Fibroblast of skin of scalp (primary cell): ENCODE data around the gene ABHD16B.
A peak's percentile ranks its signal among the peaks of the same experiment; 100 is the strongest.
"Not testable (repeated sequence)": the region's sequence is repeated elsewhere in the genome, so short reads cannot be mapped to it uniquely, and the experiment has no call there.

Experiments
- DNase-seq: peaks from one replicate; pipeline ENCODE4 v3.0.0-alpha.2; 2013

Gene ABHD16B

GRCh38 chr20:63835021-63835858 is 26.1 kb upstream of the ABHD16B start:
- DNase-seq: peak; percentile 95

DNA sequence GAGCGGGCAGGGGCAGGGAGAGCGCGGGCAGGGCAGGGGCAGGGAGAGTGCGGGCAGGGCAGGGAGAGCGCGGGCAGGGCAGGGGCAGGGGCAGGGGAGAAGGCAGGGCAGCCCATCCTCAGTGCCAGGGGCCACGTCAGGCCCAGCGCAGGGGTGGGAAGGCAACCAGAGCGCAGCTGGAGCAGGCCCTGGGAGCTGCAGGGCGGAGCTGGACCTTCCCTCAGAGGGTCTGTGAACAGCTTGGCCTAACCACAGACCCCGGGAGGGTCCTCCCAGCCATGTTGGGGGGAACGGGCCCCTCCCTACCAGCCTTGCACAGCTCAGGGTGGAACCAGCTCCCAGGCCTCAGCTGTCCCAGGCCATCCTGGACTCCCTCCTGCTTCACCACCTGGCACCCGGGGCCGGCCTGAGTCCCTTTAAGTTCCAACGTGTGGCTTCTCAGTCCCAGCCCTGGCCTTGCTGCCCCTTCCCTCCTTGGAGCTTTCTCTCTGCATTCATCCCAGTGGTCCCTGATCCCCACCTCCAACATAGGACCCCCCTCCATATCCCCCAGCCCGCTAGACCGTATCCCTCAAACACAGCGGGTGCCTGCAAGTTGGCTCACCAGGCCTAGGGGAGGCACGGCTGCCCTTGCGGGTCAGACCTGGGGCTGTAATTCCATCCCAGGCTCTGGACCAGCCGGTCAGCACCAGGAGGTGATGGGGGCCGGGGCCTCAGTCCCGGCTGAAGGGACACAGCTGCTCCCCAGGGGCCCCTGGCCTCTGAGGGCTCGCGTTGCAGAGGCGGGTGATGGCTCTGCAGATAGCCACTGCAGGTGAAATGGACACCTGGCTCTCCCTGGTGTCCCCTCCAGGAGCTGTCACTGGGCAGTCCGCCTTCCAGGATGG is 24.6 kb upstream of the ABHD16B start:
- no peak for DNase-seq

GRCh38 chr20:63837479-63837878 is 23.8 kb upstream of the ABHD16B start:
- DNase-seq: no peak

- DNase-seq: no peak
These were observed 21.7 kb upstream of the ABHD16B start for GRCh38 chr20:63839620-63840019.

DNA sequence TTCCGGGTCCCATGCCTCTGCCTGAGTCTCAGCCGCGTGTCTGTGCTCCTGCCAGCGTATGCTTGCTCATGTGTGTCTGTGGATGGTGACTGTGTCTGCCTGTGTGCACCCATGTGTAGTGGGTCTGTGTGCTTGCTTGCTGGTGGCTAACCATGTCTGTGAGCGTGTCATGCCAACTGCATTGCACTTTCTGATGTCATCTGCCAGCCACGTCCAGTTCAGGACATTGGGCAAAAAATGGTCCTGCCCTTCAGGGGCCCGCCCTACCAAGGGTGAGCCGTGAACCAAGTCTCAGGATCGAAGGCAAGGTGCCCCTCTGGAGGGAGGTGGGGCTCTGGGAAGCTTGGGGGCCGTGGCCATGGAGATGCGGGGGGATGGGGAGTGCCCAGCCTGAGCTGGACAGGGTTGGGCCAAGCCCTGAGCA is 20.9 kb upstream of the ABHD16B start:
- no peak for DNase-seq

- no peak for DNase-seq
These were observed 19.0 kb upstream of the ABHD16B start for GRCh38 chr20:63842258-63842657.

- no peak for DNase-seq
These were observed 18.1 kb upstream of the ABHD16B start for GRCh38 chr20:63843222-63843621.

- DNase-seq: no peak
These were observed 17.5 kb upstream of the ABHD16B start for GRCh38 chr20:63843778-63844177.

- DNase-seq: no peak
These were observed 16.7 kb upstream of the ABHD16B start for GRCh38 chr20:63844511-63844991.

GRCh38 chr20:63846128-63846771 is 15.0 kb upstream of the ABHD16B start:
- no peak for DNase-seq

DNA sequence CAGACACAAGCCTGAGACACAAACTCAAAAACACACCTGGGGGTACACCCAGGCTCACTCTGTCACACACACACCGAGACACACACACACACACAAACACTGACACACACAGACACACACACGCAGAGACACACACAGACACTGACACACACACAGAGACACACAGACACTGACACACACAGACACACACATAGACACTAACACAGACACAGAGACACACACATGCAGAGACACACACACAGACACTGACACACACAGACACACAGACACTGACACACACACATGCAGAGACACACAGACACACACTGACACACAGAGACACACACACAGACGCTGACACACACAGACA is 14.4 kb upstream of the ABHD16B start:
- DNase-seq: no peak

GRCh38 chr20:63847237-63848002 is 13.9 kb upstream of the ABHD16B start:
- DNase-seq: no peak

DNA sequence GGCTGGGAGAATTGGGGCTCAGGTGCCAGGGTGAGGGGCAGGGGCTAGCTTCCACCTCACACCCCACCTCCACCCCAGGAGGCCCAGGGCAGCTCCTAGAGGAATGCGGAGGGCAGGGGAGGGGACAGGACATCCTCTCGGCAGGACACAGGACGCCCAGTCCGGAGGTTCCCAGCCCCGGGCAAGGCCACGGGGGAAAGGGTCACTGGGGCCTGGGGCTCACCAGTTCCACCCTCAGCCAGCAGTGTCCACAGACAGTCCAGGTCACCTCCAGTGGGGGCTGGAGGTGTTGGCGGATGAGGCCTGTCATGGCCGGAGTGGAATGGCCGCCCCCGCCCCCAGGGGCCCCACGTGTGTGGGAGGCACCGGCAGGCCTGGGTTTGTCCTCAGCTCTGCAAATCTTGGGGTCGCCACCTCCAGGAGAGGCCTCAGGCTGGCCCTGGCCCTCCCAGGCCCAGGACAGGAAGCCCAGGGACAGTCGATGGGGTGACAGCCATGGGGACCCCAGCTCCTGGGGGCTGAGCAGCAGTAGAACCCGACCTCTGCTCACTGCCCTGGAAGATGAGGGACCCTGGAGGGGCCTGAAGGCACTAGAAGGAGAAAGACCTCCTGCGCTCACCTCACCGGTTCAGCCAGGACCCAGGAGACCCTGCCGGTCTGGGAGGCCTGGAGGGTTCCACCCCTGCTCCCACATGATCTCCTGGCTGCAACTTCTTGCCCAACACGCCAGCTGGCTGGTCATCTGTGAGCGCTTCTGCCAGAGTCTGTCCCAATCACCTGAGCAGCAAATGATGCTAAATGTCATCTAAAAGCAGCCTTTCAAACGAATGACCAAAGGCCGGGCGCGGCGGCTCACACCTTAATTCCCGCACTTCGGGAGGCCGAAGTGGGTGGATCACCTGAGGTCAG is 13.0 kb upstream of the ABHD16B start:
- DNase-seq: no peak

DNA sequence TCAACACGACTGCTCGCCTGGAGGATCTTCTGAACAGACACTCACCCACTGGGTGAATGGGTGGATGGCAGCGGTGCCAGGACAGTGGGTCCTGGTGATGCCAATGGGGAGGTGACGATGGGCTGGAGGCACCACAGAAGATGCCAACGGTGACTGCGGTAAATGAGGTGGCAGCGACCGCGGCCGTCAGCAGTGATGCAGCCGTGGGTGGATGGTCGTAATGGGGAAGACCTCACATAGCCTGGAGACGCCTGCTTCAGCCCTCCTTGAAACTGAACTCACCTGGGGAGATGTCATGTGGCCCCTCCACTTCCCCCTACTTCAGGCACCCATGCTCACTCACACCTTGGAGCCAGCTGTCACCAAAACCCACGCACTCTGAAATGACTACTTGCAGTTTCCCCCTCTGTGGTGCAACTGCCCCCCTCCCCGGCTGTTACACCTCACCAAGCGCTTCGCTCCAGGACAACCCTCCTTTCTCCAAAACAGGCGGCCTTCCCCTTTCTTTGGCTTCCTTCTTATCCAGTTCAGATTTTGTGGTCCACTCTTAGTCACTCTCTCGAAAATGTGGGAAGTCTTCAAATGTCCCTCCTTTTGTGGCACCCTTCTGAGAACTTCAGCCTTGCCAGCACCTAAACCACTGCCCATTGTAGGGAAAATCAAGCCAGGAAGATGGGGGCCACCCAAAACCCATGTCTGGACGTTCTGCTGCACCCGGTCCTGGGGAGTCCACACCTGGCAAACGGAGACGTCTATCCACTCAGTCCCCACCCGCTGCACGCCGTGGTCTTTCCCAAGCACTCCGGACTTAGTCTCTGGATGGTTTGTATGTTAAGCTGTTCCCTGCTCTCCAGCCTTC is 10.4 kb upstream of the ABHD16B start:
- no peak for DNase-seq

GRCh38 chr20:63851548-63851943 is 9.8 kb upstream of the ABHD16B start:
- not testable (repeated sequence) for DNase-seq

GRCh38 chr20:63853733-63854068 is 7.6 kb upstream of the ABHD16B start:
- not testable (repeated sequence) for DNase-seq

- no peak for DNase-seq
These were observed 7.1 kb upstream of the ABHD16B start for GRCh38 chr20:63854069-63854765.

DNA sequence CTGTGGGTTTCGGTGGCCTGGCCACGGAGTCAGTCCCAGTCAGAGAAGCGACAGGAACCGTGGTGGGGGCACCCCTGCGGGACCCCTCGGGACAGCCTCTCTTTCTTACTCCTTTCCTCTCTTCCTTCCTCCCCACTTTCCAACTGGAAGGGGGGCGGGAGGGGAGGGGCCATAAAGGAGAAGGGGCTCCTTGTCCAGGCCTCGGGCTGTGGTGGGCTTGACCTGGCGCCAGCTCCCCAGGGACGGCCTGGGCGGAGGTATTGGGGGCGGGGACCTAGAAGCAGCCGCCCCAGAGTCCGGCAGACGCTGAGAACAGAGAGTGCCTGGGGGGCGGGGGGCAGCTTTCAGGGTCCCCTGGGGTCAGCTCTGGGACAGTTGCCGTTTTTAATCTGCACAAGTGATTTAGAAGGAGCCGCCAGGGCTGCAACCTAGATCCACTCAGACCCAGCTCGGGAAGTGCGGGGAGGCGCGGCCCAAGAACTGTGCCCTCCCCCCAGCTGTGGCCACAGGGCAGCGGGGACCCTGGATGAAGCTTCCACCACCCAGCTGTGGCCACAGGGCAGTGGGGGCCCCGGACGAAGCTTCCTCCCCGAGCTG is 6.4 kb upstream of the ABHD16B start:
- DNase-seq: no peak
